Measurements from ENCODE around the gene GDF15. TPM values are rescaled to one million over a fixed set of nuclear protein-coding genes. Genes with fewer than 3 reads are reported as not detected.

The GDF15 gene
- total RNA-seq, 1 donor from 2014 or later, result 528 TPM

Other genes starting within 250 kb of the GDF15 start
- 17.4 and 27.1 TPM in 2 replicates for gene PIK3R2, start 233.0 kb upstream of the GDF15 start, total RNA-seq
- 13.4 and 21.0 TPM in 2 replicates for gene IFI30, start 212.3 kb upstream of the GDF15 start, total RNA-seq
- 30.7 and 36.3 TPM in 2 replicates for gene MPV17L2, start 192.9 kb upstream of the GDF15 start, total RNA-seq
- gene RAB3A, start 182.1 kb upstream of the GDF15 start, total RNA-seq, result 2.6 and 4.1 TPM in 2 replicates
- gene PDE4C, start 159.7 kb upstream of the GDF15 start, total RNA-seq, result 0.58 TPM in 1 of 2 replicates, not detected in the other
- gene IQCN, start 111.7 kb upstream of the GDF15 start, total RNA-seq, result 0.92 and 2.4 TPM in 2 replicates
- 212 and 428 TPM in 2 replicates for gene JUND, start 104.5 kb upstream of the GDF15 start, total RNA-seq
- 201 and 204 TPM in 2 replicates for gene LSM4, start 63.1 kb upstream of the GDF15 start, total RNA-seq
- gene PGPEP1, start 45.6 kb upstream of the GDF15 start, total RNA-seq, result 18.6 and 26.5 TPM in 2 replicates
- not detected in 2 replicates for gene LRRC25, start 11.5 kb downstream of the GDF15 start, total RNA-seq
- gene SSBP4, start 33.2 kb downstream of the GDF15 start, total RNA-seq, result 180 and 184 TPM in 2 replicates
- 50.9 and 57.2 TPM in 2 replicates for gene ISYNA1, start 52.0 kb downstream of the GDF15 start, total RNA-seq
- 13.6 and 18.3 TPM in 2 replicates for gene ELL, start 135.9 kb downstream of the GDF15 start, total RNA-seq
- 297 and 321 TPM in 2 replicates for gene FKBP8, start 157.4 kb downstream of the GDF15 start, total RNA-seq
- 143 and 155 TPM in 2 replicates for gene KXD1, start 171.7 kb downstream of the GDF15 start, total RNA-seq
- 730 and 991 TPM in 2 replicates for gene UBA52, start 185.7 kb downstream of the GDF15 start, total RNA-seq
- 141 and 212 TPM in 2 replicates for gene REX1BD, start 202.6 kb downstream of the GDF15 start, total RNA-seq
- 1.8 TPM in 1 of 2 replicates, not detected in the other for gene CRLF1, start 220.6 kb downstream of the GDF15 start, total RNA-seq
- 1.4 and 1.6 TPM in 2 replicates for gene TMEM59L, start 226.7 kb downstream of the GDF15 start, total RNA-seq